GM12878 (cell line): ENCODE measurements around the gene SLC36A1. TPM values are rescaled to one million over a fixed set of nuclear protein-coding genes. Genes with fewer than 3 reads are reported as not detected.

ENCODE experiments used
- ATAC-seq: fragments of 200-7000 bp; cut with Tn5 transposase; 3 replicates; pipeline ENCODE4 v1.9.1; 2020; ENCODE audit warnings: mild to moderate bottlenecking, moderate library complexity
- BruUV-seq: library from RNA; stranded (reverse); fragments of 400-500 nt; replicated peaks from 2 replicates; lab custom pipeline; 2021; lab: Mats Ljungman, UMichigan
- CTCF ChIA-PET: fragments of 300-600 bp; sonication (Branson Sonifier 250); formaldehyde crosslinking; extraction: SDS; loops from one replicate; lab custom pipeline; 2021; ENCODE audit warnings: inconsistent platforms; lab: Yijun Ruan, JAX
- POLR2A ChIA-PET: fragments of 350-600 bp; formaldehyde crosslinking; extraction: SDS; loops from one replicate; lab custom pipeline; 2021; ENCODE audit warnings: inconsistent platforms; lab: Charles Lee
- RAD21 ChIA-PET: fragments of 300-600 bp; sonication (Branson Sonifier 250); formaldehyde crosslinking; loops from one replicate; lab custom pipeline; 2023; ENCODE audit warnings: antibody characterized with exemption; ENCODE audit not compliant: unreplicated experiment; lab: Charles Lee
- SMC1A ChIA-PET: fragments of 300-600 bp; sonication (Branson Sonifier 250); formaldehyde crosslinking; loops from one replicate; lab custom pipeline; 2023; ENCODE audit not compliant: unreplicated experiment, uncharacterized antibody; lab: Charles Lee
- DNase-seq: peaks from one replicate; pipeline ENCODE4 v3.0.0-alpha.2; 2011; ENCODE audit warnings: low read depth, low spot score
- FAIRE-seq: peaks from 3 replicates; lab custom pipeline; 2011; peaks lifted over from hg19 to GRCh38; lab: Jason Lieb, UNC
- H2AFZ ChIP-seq: 2 replicates; pipeline ENCODE4 v1.6.0; 2011; ENCODE audit warnings: low read depth, low read length, control low read depth; ENCODE audit not compliant: control insufficient read depth
- H3K27ac ChIP-seq: 2 replicates; pipeline ENCODE4 v1.5.1; 2011; ENCODE audit warnings: control low read depth; ENCODE audit not compliant: control insufficient read depth, insufficient read depth
- H3K27me3 ChIP-seq, 2 experiments: replicated peaks in 1 of 2; 2 replicates each; pipeline versions ENCODE4 v1.6.0 to v1.6.1; 2011; ENCODE audit warnings: low read length in 1 of 2; ENCODE audit not compliant: control insufficient read depth in 2 of 2, insufficient read depth in 2 of 2
- H3K36me3 ChIP-seq, 2 experiments: 2 replicates each; pipeline ENCODE4 v1.5.1; 2011; ENCODE audit warnings: low read length in 1 of 2; ENCODE audit not compliant: control insufficient read depth in 2 of 2, insufficient read depth in 2 of 2
- H3K4me1 ChIP-seq: 2 replicates; pipeline ENCODE4 v1.6.1; 2011; ENCODE audit warnings: mild to moderate bottlenecking, low read length, moderate library complexity, mixed read lengths; ENCODE audit not compliant: control insufficient read depth, insufficient read depth
- H3K4me2 ChIP-seq: 2 replicates; pipeline ENCODE4 v1.6.0; 2011; ENCODE audit warnings: control low read depth; ENCODE audit not compliant: control insufficient read depth, insufficient read depth
- H3K4me3 ChIP-seq: fragments of 200-600 bp; sonication (generic); 2 replicates; pipeline ENCODE4 v1.5.1; 2016
- H3K79me2 ChIP-seq: 2 replicates; pipeline ENCODE4 v1.6.0; 2011; ENCODE audit warnings: low read length; ENCODE audit not compliant: control insufficient read depth, insufficient read depth
- H3K9ac ChIP-seq: 2 replicates; pipeline ENCODE4 v1.8.0; 2011; ENCODE audit warnings: low read length, control low read depth, mixed read lengths; ENCODE audit not compliant: control insufficient read depth, insufficient read depth
- H3K9me3 ChIP-seq: replicated peaks from 3 replicates; pipeline ENCODE4 v1.5.1; 2011; ENCODE audit warnings: mild to moderate bottlenecking, low read length; ENCODE audit not compliant: control insufficient read depth, insufficient read depth
- H4K20me1 ChIP-seq: 2 replicates; pipeline ENCODE4 v1.6.0; 2011; ENCODE audit not compliant: control insufficient read depth, insufficient read depth
- ATF3 ChIP-seq: IDR thresholded peaks from 2 replicates; pipeline ENCODE4 v1.6.1; 2011; ENCODE audit warnings: low read depth, mild to moderate bottlenecking, low read length, moderate library complexity, borderline replicate concordance; ENCODE audit errors: extremely low read depth
- BCL11A ChIP-seq: IDR thresholded peaks from 2 replicates; pipeline ENCODE4 v1.6.1; 2011; ENCODE audit warnings: low read depth, low read length
- FOXM1 ChIP-seq: IDR thresholded peaks from 2 replicates; pipeline ENCODE4 v1.6.1; 2012; ENCODE audit warnings: low read depth, mild to moderate bottlenecking, inconsistent platforms, low read length, moderate library complexity
- HDAC6 ChIP-seq: fragments of 200-600 bp; sonication (generic); IDR thresholded peaks from one replicate; pipeline ENCODE4 v1.8.0; 2017; ENCODE audit warnings: antibody characterized with exemption; ENCODE audit not compliant: unreplicated experiment
- KDM1A ChIP-seq: fragments of 200-600 bp; sonication (generic); IDR thresholded peaks from 2 replicates; pipeline ENCODE4 v1.6.1; 2016; ENCODE audit warnings: borderline replicate concordance
- NFXL1 ChIP-seq: fragments of 450-650 bp; IDR thresholded peaks from 2 replicates; pipeline ENCODE4 v1.6.1; 2017; ENCODE audit warnings: antibody characterized with exemption, mild to moderate bottlenecking, borderline replicate concordance
- SREBF2 ChIP-seq: IDR thresholded peaks from 2 replicates; pipeline ENCODE4 v1.6.1; 2012; ENCODE audit warnings: mild to moderate bottlenecking, low read length
- WRNIP1 ChIP-seq: IDR thresholded peaks from 2 replicates; pipeline ENCODE4 v1.6.1; 2011; ENCODE audit warnings: low read depth, low read length, improper control_type of control experiment, borderline replicate concordance
- ZNF687 ChIP-seq: fragments of 450-650 bp; IDR thresholded peaks from 2 replicates; pipeline ENCODE4 v1.6.1; 2017; ENCODE audit warnings: mild to moderate bottlenecking, moderate library complexity
- WGBS: methylation state at CpG from one replicate; pipeline ENCODE4 v1.1.6; 2016; ENCODE audit warnings: low lambda C conversion rate; ENCODE audit not compliant: insufficient replicate concordance, insufficient coverage; ENCODE audit errors: missing lambda C conversion rate; 5-methylcytosine and 5-hydroxymethylcytosine counted together
- in situ Hi-C: fragments of 300-500 bp; cut with MboI; formaldehyde crosslinking; loops from 9 replicates; pipeline ENCODE4 v1.14.3; 2018; ENCODE audit warnings: mixed read lengths
- intact Hi-C: fragments of 100-400 bp; cut with micrococcal nuclease; formaldehyde crosslinking; loops from one replicate; pipeline ENCODE4 v1.14.2; 2022; ENCODE audit not compliant: unreplicated experiment
- polyA plus RNA-seq, 11 experiments: library from polyadenylated mRNA; depleted of rRNA in 4 of 11; unstranded in 6 of 11; stranded (reverse) in 5 of 11; fragments of >200 nt; fragmentation: Nextera tagmentation in 4 of 11; fragmentation: Illumina TruSeq in 1 of 11; extraction: Ambion mirVana in 4 of 11; extraction: Trizol in 1 of 11; gene quantifications; 1 replicate in 1 of 11; 2 replicates in 10 of 11; pipeline versions ENCODE4 v1.2.1 to v1.2.3, GENCODE V29; 2011 to 2016; ENCODE audit warnings: inconsistent platforms in 2 of 11, missing spikeins in 2 of 11, low read depth in 1 of 11
- total RNA-seq, 4 experiments: library from RNA; depleted of rRNA in 3 of 4; stranded (reverse); fragments of >200 nt in 3 of 4; fragmentation: Illumina TruSeq in 1 of 4; extraction: Trizol in 1 of 4; gene quantifications; 2 replicates each; pipeline versions ENCODE4 v1.2.1 to v1.2.3, GENCODE V29; 2013 to 2021

Gene SLC36A1
- total and polyA plus RNA-seq, 10 of the 15 experiments (the other 5 are each of a cell fraction or from before 2014, with no cell fraction given): 0.50 to 8.2 (median 3.5) TPM

GRCh38 chr5:151509231-151509630 lies 61.8 kb downstream of the SLC36A1 start:
- intact Hi-C loops: no loop called here
- Histone ChIP-seq H3K27me3 (no peaks in the 10 kb centered on the region), H3K9ac (no peak overlapping the region), H3K4me1 (no peaks in the 10 kb centered on the region), H3K27ac (no peak overlapping the region)
- no TSS peak for BruUV-seq
- POLR2A ChIA-PET: interaction anchor here (1.5 kb wide), 1 partner anchor 10 kb away, joined by 4 read pairs; no protein-coding TSS in a partner anchor
- RAD21 ChIA-PET: interaction anchor here (1.4 to 1.7 kb wide), 4 partner anchors 14 to 257 kb away, joined by 3 to 8 read pairs (median 4); partner anchors contain the start of genes GM2A and SLC36A1
- DNase-seq (no peak), FAIRE-seq (no peak), ATAC-seq (peak; percentile 32; the same call in 1 of the 3 replicates)
- WGBS: 24% methylated on average over 5 of the region's 5 CpGs
- no peak for TF ChIP-seq WRNIP1
- TF ChIP-seq, all 136 proteins: peak for 0
- Histone ChIP-seq H2AFZ (peak overlapping the region; percentile 2; the same call in 1 of the 2 replicates), H3K4me3 (no peak overlapping the region), H3K4me2 (no peak overlapping the region), H3K9me3 (no peaks in the 10 kb centered on the region), H3K36me3 (no peaks in the 10 kb centered on the region), H3K79me2 (no peaks in the 10 kb centered on the region), H4K20me1 (no peaks in the 10 kb centered on the region)
- in situ Hi-C loops: no loop called here
- ChIA-PET SMC1A (interaction anchor here (0.9 to 2.5 kb wide), 6 partner anchors 11 to 226 kb away, joined by 3 to 14 read pairs (median 4); no protein-coding TSS in a partner anchor), CTCF (interaction anchor here (0.9 to 3.5 kb wide), 7 partner anchors 11 to 150 kb away, joined by 3 to 26 read pairs (median 5); partner anchors contain the start of gene SLC36A1)

GRCh38 chr5:151509836-151510235 lies 62.4 kb downstream of the SLC36A1 start:
- FAIRE-seq (no peak), ATAC-seq (no peak), DNase-seq (no peak)
- Histone ChIP-seq H3K36me3 (no peaks in the 10 kb centered on the region), H4K20me1 (no peaks in the 10 kb centered on the region), H3K27me3 (no peaks in the 10 kb centered on the region), H3K4me1 (no peaks in the 10 kb centered on the region), H3K9ac (no peak overlapping the region), H2AFZ (no peak overlapping the region), H3K27ac (no peak overlapping the region), H3K79me2 (no peaks in the 10 kb centered on the region), H3K4me3 (no peak overlapping the region), H3K9me3 (no peaks in the 10 kb centered on the region), H3K4me2 (no peak overlapping the region)
- intact Hi-C loops (no loop called here), in situ Hi-C loops (loop anchor here (10.0 kb wide), 1 partner anchor 235 kb away; no protein-coding TSS in a partner anchor)
- CTCF ChIA-PET: interaction anchor here (0.9 to 3.5 kb wide), 4 partner anchors 50 to 149 kb away, joined by 4 to 26 read pairs (median 4); no protein-coding TSS in a partner anchor
- POLR2A ChIA-PET: interaction anchor here (1.5 kb wide), 1 partner anchor 11 kb away, joined by 4 read pairs; no protein-coding TSS in a partner anchor
- RAD21 ChIA-PET: interaction anchor here (1.5 to 1.7 kb wide), 3 partner anchors 14 to 257 kb away, joined by 3 to 4 read pairs (median 4); partner anchors contain the start of genes GM2A and SLC36A1
- WGBS: 100% methylated on average over 3 of the region's 3 CpGs
- no TSS peak for BruUV-seq
- SMC1A ChIA-PET: interaction anchor here (0.9 to 2.5 kb wide), 6 partner anchors 11 to 225 kb away, joined by 3 to 14 read pairs (median 4); no protein-coding TSS in a partner anchor
- TF ChIP-seq KDM1A: no peak
- no peak for TF ChIP-seq BCL11A
- no peak for TF ChIP-seq NFXL1
- TF ChIP-seq HDAC6: no peak
- TF ChIP-seq ZNF687: no peak
- TF ChIP-seq ATF3: no peak
- TF ChIP-seq FOXM1: no peak
- TF ChIP-seq SREBF2: no peak
